OCI-M2 (cell line): ENCODE measurements around the gene OMP.

Experiments used
- DNase-seq: peaks from one replicate; lab custom pipeline; 2025; ENCODE audit not compliant: unreplicated experiment; lab: John Stamatoyannopoulos, UW

OMP gene

GRCh38 chr11:77136784-77137420, 34.3 kb downstream of the OMP start:
- no peak for DNase-seq

DNA sequence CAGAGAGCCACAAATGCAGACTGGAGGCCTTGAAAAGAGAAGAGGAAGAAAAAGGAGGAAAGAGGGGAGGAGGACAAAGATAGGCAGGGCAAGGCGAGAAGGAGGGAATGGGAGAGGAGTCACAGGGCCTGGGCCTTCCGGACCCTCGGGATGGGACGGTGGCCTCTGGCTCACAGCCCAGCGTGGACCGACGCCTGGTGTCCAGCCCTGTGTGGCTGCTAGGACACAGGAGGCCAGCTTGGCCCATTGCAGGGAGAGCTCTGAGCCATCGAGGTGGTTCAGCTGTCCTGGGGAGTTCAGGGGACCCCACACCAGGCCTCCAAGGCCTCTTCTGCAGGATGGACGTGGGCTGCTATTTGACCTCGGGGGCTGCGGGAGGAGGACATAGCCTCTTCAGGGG, 34.8 kb downstream of the OMP start:
- no peak for DNase-seq

DNA sequence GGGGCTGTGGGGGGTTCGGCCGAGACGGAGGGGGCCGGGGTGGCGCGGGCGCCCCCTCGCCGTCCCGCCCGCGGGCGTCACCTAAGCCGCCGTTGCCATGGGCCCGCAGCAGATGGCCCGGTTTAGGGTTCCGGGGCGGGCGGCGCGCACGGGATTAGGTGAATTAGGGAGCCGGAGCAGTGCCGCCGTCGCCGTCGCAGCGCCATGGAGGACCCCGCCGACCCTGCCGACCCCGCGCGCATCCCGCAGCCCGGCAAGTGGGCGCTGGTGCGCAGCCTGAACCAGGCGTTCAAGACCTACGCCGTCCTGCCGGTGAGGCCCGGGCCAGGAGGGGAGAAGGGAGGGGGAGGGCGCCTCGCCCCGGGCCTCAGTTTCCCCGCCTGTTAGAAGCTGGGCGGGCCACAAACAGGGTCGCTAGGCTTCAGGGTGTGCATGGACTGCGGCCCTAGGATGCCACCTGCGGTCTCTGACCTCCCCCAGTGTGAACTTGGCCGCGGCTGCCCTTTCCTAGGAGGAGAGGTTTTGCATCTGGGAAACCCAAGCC, 35.5 kb downstream of the OMP start:
- DNase-seq: no peak

GRCh38 chr11:77139201-77139600, 36.6 kb downstream of the OMP start:
- DNase-seq: no peak

DNA sequence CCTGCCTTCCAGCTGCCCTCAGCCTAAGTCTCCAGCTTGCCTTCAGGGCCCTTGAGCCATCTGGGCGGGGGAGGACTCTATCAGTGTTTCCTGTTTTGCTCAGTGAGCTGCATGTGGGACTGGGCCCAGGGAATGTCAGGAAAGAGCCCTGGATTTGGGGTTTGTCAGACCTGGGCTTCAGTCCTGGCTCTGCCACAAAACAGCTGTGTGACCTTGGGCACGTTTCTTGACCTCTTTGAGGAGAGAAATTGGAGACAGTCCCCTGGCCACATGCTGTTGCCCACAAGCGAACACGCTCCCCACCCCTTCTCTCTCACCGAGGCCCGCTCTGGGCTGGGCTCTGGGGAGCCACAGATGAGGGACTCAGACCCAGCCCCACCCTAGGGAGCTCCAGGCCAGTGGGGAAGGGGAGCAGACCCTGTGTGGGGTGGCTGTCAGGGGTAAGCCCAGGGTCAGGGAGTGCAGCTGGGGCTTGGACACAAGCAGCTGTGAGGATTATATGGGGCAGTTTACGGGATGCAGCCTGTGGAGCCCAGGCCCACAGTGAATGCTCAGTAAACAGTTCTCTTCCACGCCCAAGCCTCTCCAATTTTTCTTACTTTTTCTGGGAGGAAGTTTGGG, 37.7 kb downstream of the OMP start:
- no peak for DNase-seq

- DNase-seq: no peak
Measured at GRCh38 chr11:77141034-77141433, 38.4 kb downstream of the OMP start.

GRCh38 chr11:77141475-77141874, 38.8 kb downstream of the OMP start:
- no peak for DNase-seq

- no peak for DNase-seq
Measured at GRCh38 chr11:77142091-77142975, 39.7 kb downstream of the OMP start.

DNA sequence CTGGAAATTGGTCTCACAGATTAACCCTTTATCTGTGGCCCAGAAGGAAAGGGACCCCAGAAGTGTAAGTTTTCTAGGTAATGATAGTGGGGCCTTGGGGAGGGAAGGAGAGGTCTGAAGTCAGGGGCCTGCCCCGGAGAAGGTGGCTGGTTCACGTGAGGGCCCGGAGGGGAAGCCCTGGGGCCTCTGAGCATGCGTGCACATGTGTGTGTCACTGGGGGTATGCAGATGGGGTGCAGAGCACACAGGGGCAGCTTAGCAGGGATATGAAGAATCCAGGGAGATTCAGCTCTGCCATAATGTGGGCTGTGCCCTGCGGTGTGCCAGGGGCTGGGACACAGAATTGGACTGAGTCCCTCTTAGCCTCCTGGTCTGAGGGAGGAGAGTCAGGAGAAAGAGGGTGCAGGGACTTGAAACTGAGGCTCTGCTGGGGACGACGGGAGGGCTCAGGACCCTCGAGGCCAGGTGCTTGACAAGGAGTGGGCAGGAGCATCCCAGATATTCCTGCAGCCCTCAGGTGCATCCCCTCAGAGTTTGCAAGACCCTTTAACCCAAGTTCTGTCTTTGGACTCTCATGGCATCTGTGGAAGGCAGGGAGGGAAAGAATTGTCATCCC, 40.9 kb downstream of the OMP start:
- DNase-seq: no peak

DNA sequence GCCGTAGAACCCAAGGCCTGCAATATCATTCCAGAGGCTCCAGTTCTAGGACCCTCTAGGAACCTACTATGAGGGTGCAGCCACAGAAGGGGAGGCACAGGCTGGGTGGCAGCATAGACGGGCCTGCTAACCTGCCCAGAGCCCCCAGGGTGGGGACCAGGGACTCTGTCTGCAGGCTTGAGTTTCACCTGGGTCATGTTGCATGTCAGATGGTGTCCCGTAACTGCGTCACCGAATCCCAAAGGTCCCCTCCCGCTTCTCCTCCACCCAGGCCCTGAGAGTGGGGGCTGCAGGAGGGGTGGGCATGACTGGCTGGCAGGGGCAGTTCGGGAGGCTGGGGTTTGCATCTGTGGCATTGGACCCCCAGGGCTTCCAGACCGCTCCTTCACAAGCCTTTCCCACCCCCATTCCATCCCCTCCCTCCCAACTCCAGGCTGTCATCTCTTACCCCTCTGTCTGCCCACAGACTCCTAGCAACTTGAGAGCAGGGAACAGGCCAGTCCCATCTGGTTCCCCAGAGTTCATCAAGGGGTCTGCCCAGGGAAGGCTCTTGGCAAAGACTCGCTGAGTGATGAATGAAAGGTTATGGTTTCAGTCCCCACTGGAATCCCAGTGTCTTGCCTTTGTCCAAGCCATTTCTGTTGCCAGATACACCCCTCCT, 41.7 kb downstream of the OMP start:
- no peak for DNase-seq

- DNase-seq: no peak
Measured at GRCh38 chr11:77144857-77145428, 42.3 kb downstream of the OMP start.

DNA sequence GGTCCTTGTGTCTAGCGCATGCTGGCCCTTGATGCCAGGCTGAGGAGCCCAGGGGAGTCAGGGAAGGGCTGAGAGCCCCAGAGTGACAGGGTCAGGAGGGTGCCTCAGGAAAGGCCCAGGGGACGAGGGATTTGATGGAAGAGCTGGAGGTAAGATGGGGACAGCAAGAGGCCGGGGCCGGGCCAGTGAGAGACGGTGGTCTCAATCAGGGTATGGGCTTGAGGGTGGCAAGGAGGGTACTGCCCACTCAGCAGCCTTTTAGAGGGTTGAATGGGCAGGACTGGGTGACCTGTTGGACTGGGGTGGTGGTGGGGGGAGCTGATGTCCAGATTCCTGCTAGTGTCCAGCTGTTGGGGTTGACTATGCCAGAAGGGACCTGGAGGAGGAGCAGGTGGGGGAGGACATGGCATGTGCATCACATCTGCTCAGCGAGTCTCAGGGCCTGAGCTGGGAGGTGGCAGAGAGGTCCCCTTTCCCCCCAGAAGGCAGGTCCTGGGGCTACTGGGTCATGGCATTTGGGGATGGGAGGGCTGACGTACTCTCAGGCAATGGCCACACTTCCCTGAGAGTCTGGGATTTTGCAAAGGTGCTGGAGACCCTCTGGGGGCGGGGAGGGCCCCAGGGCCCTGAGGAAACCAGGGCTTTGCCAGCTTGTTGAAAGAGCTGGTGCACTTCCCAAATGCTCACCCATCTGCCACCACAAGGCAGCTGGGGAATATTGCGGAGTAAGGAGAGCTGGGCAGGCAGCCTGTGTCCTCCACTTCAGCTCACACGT, 43.8 kb downstream of the OMP start:
- no peak for DNase-seq

GRCh38 chr11:77147036-77147315, 44.3 kb downstream of the OMP start:
- no peak for DNase-seq

DNA sequence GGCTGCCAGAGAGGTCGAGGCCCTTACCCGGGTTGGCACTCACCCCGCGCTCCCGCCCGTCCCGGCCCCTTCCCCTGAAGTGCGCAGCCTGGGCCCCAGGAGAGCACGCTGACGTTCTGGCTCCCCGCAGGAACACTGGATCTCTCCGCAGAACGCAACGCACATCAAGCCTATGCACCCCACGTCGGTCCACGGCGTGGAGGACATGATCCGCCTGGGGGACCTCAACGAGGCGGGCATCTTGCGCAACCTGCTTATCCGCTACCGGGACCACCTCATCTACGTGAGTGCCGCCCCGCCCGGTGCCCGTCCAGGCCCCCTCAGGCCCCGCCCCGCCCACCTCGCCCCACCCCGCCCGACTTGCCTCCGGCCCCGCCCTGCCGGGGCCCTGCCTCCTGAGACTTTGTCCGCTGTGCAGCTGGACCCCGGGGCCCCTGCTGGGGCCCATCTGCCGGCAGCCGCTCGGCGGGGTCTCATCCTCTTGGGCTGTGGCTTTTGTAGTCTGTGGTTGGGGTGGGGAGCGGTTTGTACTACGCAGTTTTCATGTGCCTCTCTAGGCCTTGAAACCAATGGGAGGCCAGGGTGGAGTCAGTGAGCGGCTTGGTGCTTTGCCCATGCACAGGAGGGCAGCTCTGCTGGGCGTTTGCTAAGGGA, 45.2 kb downstream of the OMP start:
- no peak for DNase-seq

GRCh38 chr11:77148963-77149715, 46.5 kb downstream of the OMP start:
- no peak for DNase-seq

DNA sequence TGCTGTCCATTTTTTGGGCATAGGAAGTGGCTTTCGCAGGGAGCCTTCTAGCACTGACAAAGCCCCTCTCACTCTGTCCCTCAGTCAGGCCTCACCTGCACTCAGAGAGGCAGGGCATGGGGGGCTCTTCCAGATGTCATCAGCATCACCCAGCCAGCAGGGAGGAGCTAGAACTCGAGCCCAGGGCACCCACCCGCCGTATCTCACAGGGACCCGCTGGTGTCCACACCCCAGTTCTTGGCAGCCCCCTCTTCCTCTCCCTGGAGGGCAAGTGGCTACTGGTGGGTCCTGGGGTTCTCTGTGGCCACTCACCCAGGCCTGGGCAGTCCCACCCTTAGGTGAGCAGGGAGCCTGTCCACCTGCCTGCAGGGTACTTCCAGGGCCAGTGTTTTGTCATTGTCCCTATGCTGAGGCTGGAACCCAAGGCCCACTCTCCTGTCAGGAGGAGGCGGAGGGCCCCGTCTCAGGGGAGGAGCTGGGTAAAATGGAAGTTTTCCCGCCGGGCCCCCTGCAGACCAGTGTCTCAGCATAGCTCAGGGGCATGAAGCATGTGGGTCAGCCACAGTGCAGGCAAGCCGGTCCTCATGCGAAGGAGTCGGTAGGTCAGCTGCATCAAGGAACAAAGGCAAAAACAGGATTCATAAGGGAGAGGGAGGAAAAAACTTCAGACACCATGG, 47.2 kb downstream of the OMP start:
- DNase-seq: no peak

DNA sequence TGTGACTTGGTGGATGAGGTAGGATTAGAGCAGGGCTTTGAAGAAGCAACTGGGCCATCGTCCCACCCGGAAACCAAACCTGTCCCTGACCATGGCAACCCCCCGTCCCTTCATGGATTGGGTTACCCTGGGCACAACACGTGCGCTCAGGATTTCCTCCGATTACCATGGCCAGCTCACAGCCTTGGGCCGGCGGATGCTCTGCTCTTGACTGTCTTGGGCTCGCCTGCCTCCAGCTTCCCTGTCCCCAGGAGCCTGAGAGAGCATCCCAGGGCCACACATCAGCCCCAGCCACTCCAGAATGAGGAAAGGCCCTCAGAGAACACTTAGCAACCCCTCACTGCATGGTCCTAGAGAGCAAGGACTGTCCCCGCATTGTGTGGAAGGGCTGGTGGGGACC, 48.2 kb downstream of the OMP start:
- no peak for DNase-seq

DNA sequence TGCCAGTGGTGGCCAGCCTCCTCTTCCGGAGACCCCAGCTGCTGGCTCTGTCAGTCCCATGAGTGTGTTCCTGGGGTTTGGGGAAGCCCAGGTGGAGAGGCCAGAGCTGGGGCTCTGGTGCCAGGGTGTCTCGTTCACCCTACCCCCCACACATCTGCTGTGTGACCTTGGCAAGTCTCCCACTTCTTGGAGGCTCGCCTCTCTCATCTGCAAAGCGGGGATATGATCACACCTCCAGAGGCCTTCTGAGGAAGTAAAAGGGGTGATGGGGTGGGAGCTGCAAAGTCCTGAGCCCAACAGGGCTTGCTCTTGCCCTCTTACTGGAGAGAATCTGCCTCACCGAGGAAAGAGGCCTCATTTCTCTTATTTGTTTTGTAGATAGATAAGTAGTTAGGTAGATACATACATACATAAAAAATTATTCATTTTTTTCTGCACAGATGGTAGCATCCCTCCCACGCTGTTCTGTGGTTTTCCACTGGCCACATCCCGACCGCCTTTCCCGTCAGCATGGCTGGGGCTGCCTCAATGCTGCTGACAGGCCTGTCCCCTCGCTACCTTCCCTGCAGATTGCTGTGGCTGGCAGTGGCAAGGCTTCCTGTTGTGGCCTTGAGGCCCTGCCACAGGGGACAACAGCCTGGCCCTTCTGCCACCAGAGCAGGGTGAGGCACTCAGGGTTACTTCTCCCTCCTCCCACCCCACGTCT, 49.3 kb downstream of the OMP start:
- no peak for DNase-seq
